ENCODE measurements around the gene GRIN2A.
"Not testable (repeated sequence)": the region's sequence is repeated elsewhere in the genome, so short reads cannot be mapped to it uniquely, and the experiment has no call there.

Gene GRIN2A

DNA sequence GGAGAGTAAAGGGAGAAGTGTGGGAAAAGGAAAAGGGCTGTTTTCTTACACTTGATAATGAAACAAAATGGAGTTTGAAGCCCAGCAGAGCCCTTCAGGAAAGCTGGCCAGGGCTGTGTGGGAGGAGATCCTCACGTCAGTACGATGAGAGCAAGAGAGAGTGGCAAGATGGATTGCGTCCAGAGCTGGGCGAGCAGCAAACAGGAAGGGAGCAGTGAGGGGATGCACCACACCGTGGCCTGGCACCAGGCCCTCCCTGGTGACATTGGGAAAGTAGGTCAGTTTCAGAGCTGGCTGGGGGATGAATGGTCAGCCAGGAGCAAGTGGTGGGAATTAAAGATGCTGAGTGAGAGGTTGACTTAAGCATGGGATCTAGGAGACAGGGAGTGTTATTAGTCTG, 273.6 kb downstream of the GRIN2A start:
- DNase-seq = no peak

DNA sequence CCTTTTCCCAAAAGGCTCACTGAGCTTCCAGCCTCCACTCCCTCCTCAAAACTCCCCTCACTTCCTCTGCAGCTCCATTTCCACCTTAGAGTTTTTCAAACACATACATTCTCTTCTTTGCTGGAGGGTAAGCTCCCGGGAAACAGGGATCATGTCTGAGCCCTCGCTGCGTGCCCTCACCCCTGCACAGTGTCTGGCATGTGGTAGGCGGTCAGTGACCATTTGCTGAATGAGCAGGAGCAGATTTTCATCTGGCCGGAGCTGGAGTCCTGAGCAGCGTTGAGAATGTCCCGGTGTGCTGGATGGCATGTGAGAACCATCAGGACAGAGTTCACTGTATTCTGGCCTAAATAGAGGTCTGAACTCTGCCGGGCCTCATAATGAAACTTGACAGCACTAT, 274.5 kb downstream of the GRIN2A start:
- DNase-seq = no peak

- DNase-seq = no peak
These were observed 276.0 kb downstream of the GRIN2A start for GRCh38 chr16:9906218-9906617.

DNA sequence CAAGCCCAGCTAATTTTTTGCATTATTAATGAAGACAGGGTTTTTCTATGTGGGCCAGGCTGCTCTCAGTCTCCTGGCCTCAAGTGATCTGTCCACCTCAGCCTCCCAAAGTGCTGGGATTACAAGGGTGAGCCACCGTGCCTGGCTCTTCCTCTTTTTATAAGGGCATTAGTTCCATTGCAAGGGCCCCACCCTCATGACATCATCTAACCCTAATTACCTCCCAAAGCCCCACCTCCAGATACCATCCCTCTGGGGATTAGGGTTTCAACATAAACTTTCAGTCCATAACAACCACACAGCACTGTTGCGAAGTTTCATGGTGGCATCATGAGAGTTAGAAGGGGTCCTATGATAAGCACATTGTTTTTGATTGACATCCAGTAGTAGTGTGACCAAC, 277.7 kb downstream of the GRIN2A start:
- DNase-seq = no peak

DNA sequence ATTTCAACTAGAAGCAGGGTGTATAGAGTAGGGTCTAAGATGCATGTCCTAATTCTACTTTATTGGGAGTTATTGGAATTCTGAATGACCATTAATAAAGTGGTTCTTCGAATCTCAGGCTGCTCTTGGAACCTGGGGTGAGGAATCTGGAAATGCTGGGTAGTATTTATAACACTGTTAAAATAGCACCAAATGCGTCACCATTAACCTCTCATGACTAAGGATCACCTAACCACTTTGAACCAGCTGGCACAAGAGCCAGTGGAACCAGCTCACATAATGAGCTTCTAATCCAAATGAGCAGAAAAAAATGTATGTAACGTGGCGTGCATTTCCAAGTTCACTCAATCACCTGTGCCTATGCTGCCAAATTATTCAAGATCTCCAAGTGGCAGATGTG, 281.7 kb downstream of the GRIN2A start:
- no peak for DNase-seq

- DNase-seq = no peak
These were observed 283.7 kb downstream of the GRIN2A start for GRCh38 chr16:9898555-9898954.

GRCh38 chr16:9898124-9898523, 284.1 kb downstream of the GRIN2A start:
- DNase-seq = no peak

DNA sequence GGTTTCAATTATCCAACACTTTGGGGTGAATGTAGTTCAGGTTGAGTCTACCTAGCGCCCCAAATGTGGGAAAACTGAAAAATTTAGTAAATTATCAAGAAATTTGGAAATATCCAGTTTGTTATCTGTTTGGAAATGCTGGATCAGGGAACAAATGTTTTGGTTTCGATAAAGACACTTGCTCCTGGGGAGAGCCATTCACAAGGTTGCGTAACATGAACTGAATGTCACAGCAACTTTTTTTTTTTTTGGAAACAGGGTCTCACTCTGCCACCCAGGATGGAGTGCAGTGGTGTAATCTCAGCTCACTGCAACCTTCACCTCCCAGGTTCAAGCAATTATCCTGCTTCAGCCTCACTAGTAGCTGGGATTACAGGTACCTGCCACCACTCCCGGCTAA, 286.4 kb downstream of the GRIN2A start:
- DNase-seq = no peak

- no peak for DNase-seq
These were observed 296.4 kb downstream of the GRIN2A start for GRCh38 chr16:9885876-9886275.

DNA sequence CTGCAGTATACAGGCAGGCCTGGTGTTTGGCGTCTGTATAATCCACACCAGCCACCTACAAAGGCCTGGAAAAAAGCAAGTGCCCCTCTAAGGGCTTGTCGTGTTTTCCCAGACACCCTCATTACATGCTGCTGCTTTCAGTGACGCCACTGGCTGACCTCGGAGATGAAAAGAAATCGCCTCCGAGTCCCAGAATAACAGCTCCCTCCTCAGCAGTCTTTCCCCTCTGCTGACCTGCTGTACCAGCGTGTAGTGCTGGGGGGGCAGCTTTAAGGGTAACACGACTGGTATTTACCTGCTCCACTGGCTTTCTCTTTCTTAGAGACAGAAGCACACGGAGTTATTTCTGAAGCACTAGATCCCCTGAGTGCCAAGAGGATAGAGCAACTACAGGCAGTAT, 296.8 kb downstream of the GRIN2A start:
- DNase-seq = no peak

- not testable (repeated sequence) for DNase-seq
These were observed 306.2 kb downstream of the GRIN2A start for GRCh38 chr16:9875981-9876380.

- no peak for DNase-seq
These were observed 308.0 kb downstream of the GRIN2A start for GRCh38 chr16:9874219-9874618.

DNA sequence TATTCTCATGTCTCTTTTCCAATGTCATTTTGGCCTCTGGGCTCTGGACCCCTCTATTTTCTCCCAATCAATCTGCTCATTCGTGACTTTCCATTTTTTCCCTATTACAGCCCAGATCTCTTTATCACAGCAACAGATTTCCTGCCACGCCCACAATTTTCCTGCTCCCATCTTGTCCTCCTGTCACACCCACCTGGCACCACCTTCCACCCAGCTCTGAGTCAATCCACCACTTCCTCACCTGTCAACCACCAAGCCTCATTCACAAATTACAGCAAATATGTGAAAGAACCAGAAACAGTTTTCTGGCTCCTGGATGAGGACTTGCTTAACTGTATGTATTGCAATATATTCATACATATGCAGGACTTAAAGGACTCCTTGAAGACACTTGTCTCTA, 311.3 kb downstream of the GRIN2A start:
- DNase-seq = no peak

DNA sequence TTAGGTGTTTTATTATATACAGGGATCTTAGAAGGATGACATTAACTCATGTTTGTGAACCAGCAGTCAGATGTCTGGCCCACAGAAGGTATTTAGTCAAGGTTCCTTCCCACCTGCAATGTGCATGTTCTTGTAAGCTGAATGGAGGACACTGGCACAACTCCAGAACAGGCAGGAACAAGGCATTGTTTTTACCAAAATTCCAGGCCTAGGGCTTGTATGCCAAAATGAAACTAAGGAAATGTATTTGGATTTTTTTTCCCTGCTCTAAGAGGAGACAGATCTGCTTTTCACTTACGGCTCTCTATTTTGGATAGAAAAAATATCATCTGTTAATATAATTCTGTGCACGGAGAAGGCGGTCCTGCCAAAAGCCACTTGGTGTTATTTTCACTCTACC, 312.5 kb downstream of the GRIN2A start:
- DNase-seq = no peak

DNA sequence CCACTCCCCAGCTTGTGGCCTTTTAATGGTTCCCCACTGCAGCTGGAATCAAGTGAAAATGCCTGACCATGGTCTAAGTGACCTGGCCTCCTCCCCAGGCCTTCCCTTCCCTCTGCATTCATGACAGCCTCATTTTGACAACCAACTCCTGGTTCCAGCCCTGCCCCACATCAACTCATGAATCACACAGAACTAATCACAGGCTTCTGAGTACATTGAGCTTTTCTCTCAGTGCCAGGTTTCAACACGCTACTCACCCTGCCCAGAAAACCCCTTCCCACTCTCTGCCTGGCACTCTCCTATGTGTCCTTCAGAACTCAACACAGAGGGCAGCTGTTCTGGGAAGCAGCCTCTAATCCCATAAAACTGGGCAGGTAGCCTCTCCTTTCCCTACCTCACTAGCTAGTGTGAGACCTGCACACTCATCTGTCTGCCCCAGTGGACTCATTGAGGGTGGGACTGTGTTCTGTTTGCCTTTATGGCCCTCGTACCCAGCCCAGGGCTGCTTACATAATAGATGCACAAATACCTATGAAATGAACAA, 313.6 kb downstream of the GRIN2A start:
- DNase-seq = no peak

GRCh38 chr16:9867176-9867575, 315.1 kb downstream of the GRIN2A start:
- no peak for DNase-seq

DNA sequence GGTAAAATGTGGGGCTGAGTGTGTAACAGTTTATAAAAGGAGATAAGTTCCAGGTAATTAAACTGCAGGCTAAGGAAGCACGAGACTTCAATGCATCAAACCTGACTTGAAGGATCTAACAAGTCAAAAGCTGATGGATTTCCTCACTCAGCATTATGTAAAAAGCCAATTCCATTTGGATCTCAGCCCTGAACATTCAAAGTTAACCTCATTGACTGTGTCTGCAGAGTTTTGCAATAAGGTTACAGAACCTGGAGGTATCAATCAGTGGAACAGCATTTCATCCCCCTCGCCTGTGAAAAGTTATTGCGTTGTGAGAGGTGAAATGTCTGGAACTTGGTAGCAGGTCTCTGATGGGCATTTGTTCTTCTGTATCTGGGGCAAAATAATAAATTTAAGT, 317.8 kb downstream of the GRIN2A start:
- DNase-seq = no peak

DNA sequence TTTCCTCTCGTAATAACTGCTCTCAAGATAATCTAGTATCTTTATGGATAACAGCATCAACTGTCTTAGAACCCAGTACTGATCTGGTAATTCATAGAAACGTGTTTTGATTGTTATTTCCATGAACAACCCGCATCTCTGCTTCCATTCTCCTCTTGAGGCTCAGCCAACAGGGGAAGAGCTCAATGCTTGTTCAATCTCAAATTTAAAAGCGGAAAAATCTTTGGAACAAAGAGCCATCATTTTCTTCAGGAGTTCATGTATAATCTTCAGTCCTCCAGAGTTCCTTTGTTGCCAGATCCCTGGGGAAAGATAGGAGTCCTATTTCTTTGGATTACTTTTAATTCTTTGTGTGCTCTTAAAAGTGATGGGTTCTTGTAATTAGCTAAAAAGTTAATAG, 319.9 kb downstream of the GRIN2A start:
- no peak for DNase-seq

DNA sequence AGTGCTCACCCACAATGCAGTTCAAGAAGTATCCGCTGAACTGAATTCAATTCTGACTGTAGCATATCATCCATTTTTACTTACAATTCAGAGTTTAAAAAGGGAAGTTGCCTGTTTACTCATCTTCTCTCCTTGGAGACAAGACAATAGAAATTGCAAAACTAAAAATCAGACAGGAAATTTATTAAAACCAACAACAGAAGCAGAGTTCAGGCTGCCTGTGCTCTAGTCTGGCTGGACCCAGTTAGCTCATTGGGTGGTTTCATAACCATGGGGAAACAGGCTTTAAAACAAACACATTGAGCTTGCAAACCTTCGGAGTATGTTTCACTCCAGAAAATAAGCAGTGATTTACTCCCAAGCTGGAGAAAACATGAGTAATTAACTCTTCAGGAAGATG, 321.4 kb downstream of the GRIN2A start:
- DNase-seq = no peak

DNA sequence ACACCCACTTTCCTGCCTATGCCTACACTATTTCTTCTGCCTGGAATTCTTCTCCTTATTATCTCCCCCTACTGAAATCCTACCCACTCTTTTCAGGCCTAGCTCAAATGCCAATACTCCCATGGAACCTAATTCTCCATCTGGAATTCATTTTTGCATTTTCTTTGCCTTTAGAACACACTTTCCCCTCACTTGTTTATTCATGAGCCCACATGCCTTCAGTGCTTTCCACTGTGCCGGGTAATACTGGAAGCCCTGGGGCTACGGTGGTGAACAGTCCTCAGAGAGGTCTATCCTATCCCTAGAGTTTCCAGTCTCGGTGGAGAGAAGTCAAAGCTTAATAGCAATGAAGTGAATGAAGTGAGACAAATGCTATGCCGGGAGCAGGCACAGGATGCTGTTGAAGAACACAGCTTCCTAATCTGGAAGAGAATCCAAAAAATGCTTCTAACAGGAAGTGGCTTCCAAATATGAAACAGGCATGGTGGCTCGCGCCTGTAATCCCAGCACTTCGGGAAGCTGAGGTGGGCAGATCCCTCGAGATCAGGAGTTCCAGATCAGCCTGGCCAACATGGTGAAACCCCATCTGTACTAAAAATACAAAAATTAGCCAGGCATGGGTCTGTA, 322.4 kb downstream of the GRIN2A start:
- no peak for DNase-seq

DNA sequence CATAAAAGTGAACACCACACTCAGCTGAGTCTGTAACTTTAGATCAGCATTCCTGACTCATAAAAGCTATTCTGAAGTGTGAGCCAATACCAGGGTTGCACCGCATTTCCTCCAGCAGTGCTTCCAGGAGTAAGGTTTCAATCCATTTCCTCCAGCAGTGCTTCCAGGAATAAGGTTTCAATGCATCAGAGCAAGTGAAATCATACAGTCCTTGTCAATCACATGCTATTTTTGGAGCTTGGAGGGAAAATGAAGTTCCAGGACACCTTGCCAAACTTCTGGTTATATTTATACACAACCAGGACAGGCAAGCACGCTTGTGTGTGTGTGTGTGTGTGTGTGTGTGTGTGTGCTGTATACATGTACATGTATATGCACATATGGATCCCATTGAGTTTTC, 327.6 kb downstream of the GRIN2A start:
- DNase-seq = no peak

DNA sequence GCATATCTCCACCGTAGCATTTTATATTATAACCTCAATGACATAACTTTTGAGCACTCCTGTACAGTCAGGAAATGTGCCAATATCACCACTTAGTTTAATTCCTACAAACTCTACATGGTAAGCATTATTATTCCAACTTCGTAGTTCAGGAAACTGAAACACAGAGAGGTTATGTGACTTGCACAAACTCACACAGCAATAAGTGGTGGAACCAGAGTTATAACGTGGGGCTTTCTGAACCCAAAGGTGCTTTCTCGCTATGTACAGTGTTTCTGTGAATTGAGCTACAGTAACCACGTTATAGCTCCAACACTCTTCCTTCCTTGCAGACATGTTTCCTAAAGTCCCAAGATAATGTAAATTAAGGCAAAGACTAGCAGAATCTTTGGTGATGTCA, 330.2 kb downstream of the GRIN2A start:
- DNase-seq = no peak

DNA sequence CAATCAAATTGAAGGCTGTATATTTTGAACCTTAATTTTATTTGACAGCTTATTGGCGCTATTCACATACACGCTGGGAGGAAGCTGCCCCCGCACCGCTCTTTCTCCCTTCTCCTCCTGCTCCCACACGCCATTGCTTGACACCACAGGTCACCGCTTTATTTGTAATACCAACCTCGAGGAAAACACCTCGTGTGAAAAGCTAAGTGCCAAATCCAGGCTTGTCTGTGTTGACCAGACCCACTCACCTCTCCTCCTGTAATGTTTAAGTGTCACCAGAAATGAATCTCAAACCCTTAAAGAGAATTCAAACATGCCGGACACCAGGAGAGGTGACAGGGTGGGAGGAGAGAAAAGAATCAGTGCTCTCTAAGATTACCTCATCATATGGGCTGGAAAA, 331.4 kb downstream of the GRIN2A start:
- DNase-seq = no peak

GRCh38 chr16:9849697-9850245, 332.5 kb downstream of the GRIN2A start:
- DNase-seq = no peak

- DNase-seq = no peak
These were observed 335.1 kb downstream of the GRIN2A start for GRCh38 chr16:9847146-9847545.

All from NCI-H526 (cell line).